ENCODE results near the gene KAZN.

DNA sequence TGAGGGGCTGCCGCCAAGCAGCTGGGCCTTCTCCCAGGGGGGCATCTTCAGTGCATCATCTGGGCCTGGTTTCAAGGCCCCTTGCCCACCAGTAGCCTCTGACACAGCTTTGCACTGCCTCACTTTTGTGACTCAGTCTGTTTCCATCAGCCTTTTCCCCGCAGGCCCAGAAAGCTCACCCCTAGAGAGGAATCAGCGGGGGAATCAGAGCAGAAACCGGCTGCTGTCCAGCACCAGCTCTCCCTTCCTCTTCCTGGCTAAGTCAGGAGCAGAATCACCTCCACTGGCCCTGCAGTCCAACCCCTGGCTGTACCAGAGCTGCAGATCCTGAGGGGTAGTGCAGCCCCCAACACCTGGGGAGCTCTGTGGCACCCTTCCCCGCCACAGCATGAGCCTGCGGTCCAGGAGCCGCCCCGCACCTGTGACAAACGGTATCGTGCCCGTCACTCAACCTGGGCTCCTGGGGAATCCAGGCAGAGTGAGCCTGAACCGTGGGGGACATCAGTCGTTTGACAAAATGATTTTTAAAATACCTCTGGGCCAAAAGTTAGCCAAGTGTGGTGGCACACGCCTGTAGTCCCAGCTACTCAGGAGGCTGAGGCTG is 471.8 kb downstream of the KAZN start:
- TF ChIP-seq, protein P1, sequence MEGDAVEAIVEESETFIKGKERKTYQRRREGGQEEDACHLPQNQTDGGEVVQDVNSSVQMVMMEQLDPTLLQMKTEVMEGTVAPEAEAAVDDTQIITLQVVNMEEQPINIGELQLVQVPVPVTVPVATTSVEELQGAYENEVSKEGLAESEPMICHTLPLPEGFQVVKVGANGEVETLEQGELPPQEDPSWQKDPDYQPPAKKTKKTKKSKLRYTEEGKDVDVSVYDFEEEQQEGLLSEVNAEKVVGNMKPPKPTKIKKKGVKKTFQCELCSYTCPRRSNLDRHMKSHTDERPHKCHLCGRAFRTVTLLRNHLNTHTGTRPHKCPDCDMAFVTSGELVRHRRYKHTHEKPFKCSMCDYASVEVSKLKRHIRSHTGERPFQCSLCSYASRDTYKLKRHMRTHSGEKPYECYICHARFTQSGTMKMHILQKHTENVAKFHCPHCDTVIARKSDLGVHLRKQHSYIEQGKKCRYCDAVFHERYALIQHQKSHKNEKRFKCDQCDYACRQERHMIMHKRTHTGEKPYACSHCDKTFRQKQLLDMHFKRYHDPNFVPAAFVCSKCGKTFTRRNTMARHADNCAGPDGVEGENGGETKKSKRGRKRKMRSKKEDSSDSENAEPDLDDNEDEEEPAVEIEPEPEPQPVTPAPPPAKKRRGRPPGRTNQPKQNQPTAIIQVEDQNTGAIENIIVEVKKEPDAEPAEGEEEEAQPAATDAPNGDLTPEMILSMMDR (IDR thresholded peaks at IDR 0.05; ENCODE audit: low read depth, low read length, poor library complexity, severe bottlenecking), result no peak
- TF ChIP-seq EZH2phosphoT487 (IDR thresholded peaks at IDR 0.05; ENCODE audit: borderline replicate concordance, low read length), result no peak
